Measurements from ENCODE around the gene TMEFF2.

TMEFF2 gene

DNA sequence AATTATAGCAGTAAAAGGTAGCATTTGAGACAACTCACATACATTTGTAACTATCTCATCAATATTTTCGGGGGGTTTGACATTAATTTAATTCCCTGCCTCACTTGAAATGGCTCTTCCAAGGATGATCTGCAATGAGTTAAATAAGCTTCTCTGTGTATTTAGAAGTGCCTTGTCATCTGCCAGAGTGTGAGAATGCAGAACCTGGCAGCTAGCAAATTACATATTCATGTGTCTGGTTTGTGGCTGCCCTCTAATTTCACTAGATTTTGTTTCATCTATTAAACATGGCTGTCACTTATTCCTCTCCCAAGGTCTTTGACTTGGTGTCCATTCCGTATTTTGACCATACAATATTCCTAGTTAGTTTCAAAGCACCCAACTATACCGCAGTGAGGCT lies 189.5 kb downstream of the TMEFF2 start:
- no peak overlapping the region for H3K4me3 ChIP-seq (ENCODE audit: low read depth, low read length)
- TF ChIP-seq, protein P1, sequence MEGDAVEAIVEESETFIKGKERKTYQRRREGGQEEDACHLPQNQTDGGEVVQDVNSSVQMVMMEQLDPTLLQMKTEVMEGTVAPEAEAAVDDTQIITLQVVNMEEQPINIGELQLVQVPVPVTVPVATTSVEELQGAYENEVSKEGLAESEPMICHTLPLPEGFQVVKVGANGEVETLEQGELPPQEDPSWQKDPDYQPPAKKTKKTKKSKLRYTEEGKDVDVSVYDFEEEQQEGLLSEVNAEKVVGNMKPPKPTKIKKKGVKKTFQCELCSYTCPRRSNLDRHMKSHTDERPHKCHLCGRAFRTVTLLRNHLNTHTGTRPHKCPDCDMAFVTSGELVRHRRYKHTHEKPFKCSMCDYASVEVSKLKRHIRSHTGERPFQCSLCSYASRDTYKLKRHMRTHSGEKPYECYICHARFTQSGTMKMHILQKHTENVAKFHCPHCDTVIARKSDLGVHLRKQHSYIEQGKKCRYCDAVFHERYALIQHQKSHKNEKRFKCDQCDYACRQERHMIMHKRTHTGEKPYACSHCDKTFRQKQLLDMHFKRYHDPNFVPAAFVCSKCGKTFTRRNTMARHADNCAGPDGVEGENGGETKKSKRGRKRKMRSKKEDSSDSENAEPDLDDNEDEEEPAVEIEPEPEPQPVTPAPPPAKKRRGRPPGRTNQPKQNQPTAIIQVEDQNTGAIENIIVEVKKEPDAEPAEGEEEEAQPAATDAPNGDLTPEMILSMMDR (IDR thresholded peaks at IDR 0.05; ENCODE audit: borderline replicate concordance, insufficient read depth, low read depth, low read length): no peak

DNA sequence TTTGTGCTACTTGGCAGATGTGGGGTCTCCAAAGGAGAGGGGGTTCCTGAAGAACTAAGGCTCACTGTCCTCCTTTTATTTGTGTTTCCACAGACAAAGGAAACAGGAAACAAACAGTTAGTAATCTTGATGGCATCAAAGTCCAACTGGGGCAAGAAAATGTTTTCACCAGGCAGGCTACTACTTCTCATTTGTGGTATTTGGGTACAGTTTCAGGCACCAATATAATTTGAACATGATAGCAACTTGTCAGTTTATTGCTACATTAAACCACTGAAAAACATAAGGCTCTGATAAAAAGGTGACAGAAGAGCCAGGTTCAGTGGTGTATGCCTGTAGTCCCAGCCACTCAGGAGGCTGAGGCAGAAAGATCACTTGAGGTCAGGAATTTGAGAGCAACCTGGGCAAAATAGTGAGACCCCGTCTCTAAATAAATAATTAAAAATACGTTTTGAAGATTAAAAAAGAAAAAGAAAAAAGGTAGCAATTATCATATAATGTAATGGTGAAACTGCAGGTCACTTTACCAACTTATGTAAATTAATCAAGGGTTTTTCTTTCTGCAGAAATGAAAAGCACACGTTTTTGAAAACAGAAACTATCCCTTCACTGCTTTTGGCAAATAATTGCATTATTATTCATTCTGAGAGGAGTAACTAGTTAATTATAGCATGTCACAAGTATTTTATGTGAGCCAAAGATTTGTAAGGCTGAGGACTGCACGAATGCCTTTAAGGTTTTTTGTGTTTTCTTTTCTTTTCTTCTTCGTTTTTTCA lies 190.4 kb downstream of the TMEFF2 start:
- TF ChIP-seq, protein P1 (IDR thresholded peaks at IDR 0.05; ENCODE audit: borderline replicate concordance, insufficient read depth, low read depth, low read length): no peak
- H3K4me3 ChIP-seq (ENCODE audit: low read depth, low read length): no peak overlapping the region

DNA sequence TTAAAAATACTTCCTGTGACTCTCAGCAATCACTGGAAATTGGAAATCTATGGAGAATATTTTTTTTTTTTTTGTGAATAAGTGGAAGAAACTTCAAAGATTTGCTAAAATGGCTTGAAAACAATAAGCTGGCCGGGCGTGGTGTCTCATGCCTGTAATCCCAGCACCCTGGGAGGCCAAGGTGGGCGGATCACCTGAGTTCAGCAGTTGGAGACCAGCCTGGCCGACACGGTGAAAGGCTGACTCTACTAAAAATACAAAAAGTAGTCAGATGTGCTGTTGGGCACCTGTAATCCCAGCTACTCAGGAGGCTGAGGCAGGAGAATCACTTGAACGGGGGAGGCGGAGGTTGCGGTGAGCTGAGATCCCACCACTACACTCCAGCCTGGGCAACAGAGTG lies 192.3 kb downstream of the TMEFF2 start:
- TF ChIP-seq, protein P1 (IDR thresholded peaks at IDR 0.05; ENCODE audit: borderline replicate concordance, insufficient read depth, low read depth, low read length): no peak
- no peak overlapping the region for H3K4me3 ChIP-seq (ENCODE audit: low read depth, low read length)

DNA sequence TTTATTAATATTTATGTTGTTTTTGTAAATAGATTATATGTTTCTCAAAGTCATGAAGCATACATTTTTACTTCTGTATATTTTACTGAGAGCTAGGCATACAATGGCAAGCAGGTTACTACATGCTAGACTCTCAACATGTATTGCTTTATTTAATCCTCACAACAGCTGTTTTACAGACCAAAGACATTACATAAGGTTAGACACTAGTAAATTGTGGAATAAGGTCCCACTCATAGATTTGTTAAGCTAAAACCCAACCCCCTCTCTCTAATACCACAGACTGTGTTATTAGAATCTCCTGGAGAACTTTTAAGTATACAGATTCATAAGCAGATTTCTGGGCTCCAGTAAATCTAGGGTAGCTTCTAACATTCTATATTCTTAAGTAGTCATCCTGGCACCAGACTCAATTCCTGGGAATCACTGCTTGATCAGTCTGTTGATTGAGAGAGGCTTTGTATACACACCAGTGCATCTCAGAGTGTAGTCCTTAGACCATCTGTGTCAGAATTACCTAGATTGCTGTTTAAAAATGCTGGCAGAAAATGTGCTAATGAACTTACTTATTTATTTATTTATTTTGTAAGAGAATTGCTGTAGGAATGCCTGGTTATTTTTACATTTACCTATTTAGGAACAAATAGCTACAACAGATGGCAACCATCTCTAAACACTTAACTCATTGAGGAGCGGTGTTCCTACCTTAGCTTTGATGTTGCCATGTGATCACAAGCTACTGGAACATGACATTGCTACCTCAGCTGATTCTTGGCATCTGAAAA lies 194.3 kb downstream of the TMEFF2 start:
- no peak overlapping the region for H3K4me3 ChIP-seq (ENCODE audit: low read depth, low read length)
- TF ChIP-seq, protein P1 (IDR thresholded peaks at IDR 0.05; ENCODE audit: borderline replicate concordance, insufficient read depth, low read depth, low read length): no peak

DNA sequence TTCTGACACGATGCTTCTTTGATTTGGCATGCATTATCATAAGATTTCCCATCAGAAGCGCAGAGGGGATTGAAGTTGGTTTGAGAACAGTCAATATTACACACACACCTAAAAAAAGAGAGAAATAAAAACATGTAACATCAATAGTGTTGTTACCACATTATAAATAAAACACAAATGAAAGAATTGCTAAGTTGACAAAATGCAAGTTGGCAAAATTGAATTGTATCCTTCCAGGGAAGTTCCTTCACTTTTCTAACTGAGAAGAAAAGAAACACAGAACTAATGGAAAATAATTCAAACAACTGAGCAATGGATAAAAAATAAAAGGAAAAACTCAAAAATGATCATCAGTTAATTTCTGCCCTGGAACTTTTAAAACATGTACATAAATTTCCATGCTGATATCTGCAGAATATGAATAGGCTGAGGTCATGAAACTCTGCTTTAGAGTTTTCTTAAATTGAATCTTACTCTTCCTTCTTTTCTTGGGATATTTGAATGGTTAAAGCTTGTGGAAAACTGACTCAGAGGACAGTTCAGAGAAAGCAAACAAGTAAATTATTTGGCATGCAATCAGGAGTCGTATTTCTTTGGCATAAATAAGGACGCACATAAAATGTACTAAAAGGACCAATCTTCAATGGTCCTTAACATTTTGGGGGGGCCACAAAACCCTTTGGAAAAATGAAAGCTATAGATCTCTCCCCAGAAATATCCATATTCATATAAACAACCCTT lies 195.5 kb downstream of the TMEFF2 start:
- H3K4me3 ChIP-seq (ENCODE audit: low read depth, low read length): no peak overlapping the region
- TF ChIP-seq, protein P1 (IDR thresholded peaks at IDR 0.05; ENCODE audit: borderline replicate concordance, insufficient read depth, low read depth, low read length): no peak

DNA sequence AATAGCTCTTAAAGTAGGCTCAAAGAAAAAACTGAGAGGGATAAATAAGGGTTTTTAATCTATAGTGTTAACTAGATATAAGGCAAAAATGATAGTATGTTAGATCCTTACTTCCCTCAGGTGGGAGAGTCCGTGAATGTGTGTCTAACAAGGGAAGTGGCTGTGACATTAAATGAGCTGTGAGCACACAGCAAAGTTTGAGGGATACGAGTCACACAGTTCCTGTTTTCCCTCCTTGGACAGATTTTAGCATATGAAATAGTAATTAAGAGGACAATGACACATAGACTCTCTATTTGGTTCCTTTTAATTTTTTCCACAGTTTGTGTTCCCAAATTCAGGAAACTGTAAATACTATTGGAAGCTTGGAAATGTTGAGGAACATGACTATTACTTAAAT lies 199.4 kb downstream of the TMEFF2 start:
- TF ChIP-seq, protein P1 (IDR thresholded peaks at IDR 0.05; ENCODE audit: borderline replicate concordance, insufficient read depth, low read depth, low read length): no peak
- H3K4me3 ChIP-seq (ENCODE audit: low read depth, low read length): no peak overlapping the region
